ENCODE data around the gene CDC14B.
"Not testable (repeated sequence)": the region's sequence is repeated elsewhere in the genome, so short reads cannot be mapped to it uniquely, and the experiment has no call there.

The CDC14B gene

GRCh38 chr9:96540106-96540505 lies 79.5 kb downstream of the CDC14B start:
- DNase-seq (ENCODE audit: low spot score) = no peak

- DNase-seq (ENCODE audit: low spot score) = no peak
Measured at GRCh38 chr9:96532173-96532572, 87.5 kb downstream of the CDC14B start.

GRCh38 chr9:96524764-96525163 lies 94.9 kb downstream of the CDC14B start:
- no peak for DNase-seq (ENCODE audit: low spot score)

GRCh38 chr9:96524045-96524444 lies 95.6 kb downstream of the CDC14B start:
- no peak for DNase-seq (ENCODE audit: low spot score)

GRCh38 chr9:96523374-96523773 lies 96.3 kb downstream of the CDC14B start:
- no peak for DNase-seq (ENCODE audit: low spot score)

- DNase-seq (ENCODE audit: low spot score) = peak; percentile 29
Measured at GRCh38 chr9:96522366-96522765, 97.3 kb downstream of the CDC14B start.

GRCh38 chr9:96519787-96520186 lies 99.9 kb downstream of the CDC14B start:
- DNase-seq (ENCODE audit: low spot score) = no peak

GRCh38 chr9:96519095-96519494 lies 100.5 kb downstream of the CDC14B start:
- DNase-seq (ENCODE audit: low spot score) = no peak

- no peak for DNase-seq (ENCODE audit: low spot score)
Measured at GRCh38 chr9:96515621-96516470, 103.8 kb downstream of the CDC14B start.

- no peak for DNase-seq (ENCODE audit: low spot score)
Measured at GRCh38 chr9:96514800-96515158, 104.9 kb downstream of the CDC14B start.

GRCh38 chr9:96514108-96514799 lies 105.4 kb downstream of the CDC14B start:
- no peak for DNase-seq (ENCODE audit: low spot score)

- DNase-seq (ENCODE audit: low spot score) = no peak
Measured at GRCh38 chr9:96513622-96514021, 106.0 kb downstream of the CDC14B start.

- DNase-seq (ENCODE audit: low spot score) = no peak
Measured at GRCh38 chr9:96512240-96512639, 107.4 kb downstream of the CDC14B start.

GRCh38 chr9:96510258-96510657 lies 109.4 kb downstream of the CDC14B start:
- DNase-seq (ENCODE audit: low spot score) = no peak

- DNase-seq (ENCODE audit: low spot score) = no peak
Measured at GRCh38 chr9:96509848-96510247, 109.8 kb downstream of the CDC14B start.

GRCh38 chr9:96509026-96509425 lies 110.6 kb downstream of the CDC14B start:
- DNase-seq (ENCODE audit: low spot score) = no peak

- no peak for DNase-seq (ENCODE audit: low spot score)
Measured at GRCh38 chr9:96508227-96508940, 111.3 kb downstream of the CDC14B start.

- DNase-seq (ENCODE audit: low spot score) = no peak
Measured at GRCh38 chr9:96505316-96505991, 114.2 kb downstream of the CDC14B start.

- no peak for DNase-seq (ENCODE audit: low spot score)
Measured at GRCh38 chr9:96503918-96504317, 115.7 kb downstream of the CDC14B start.

GRCh38 chr9:96503374-96503748 lies 116.3 kb downstream of the CDC14B start:
- not testable (repeated sequence) for DNase-seq (ENCODE audit: low spot score)

- DNase-seq (ENCODE audit: low spot score) = no peak
Measured at GRCh38 chr9:96502539-96503373, 116.9 kb downstream of the CDC14B start.
